HG03045 (cell line): ENCODE data around the gene ABCB9.
"Not testable (repeated sequence)": the region's sequence is repeated elsewhere in the genome, so short reads cannot be mapped to it uniquely, and the experiment has no call there.

Experiments used
- ATAC-seq: cut with Tn5 transposase; IDR thresholded peaks from one replicate; pipeline ENCODE4 v1.9.1; 2021; ENCODE audit warnings: mild to moderate bottlenecking, moderate library complexity; ENCODE audit not compliant: unreplicated experiment

Gene ABCB9

GRCh38 chr12:122944605-122945592, 21.4 kb downstream of the ABCB9 start:
- ATAC-seq = no peak

DNA sequence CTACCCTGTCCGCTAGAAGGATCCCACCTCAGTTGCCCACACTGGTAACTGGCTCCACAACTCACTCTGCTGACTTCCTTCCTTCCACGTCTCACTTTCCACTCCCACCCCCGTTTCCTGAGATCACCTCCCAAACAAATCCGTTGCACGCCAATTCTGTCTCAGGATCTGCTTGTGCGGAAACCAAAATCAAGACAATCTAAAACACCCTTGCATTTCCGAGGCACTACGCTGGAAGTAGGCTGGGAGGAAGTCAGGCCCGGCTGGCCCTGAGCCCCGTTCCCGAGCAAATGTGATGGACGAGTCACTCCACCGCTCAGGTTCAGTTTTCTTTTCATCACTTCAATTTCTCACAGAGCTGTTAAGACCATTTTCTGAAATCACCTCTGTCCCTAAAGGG, 23.1 kb downstream of the ABCB9 start:
- ATAC-seq = no peak

DNA sequence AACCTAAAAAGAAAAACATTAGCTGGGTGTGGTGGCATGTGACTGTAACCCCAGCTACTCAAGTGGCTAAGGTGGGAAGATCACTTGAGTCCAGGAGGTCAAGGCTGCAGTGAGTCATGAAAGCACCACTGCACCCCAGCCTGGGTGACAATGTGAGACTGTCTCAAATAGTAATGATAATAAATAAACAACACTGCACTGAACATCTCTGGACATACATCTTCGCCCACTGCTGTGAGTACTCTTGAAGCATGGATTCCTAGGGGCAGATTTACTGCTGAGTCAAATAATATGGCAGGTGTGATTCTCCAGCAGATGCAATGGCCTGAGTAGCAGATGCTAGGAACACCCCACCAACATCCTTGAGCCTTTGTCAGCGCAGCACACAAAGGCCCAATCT, 23.6 kb downstream of the ABCB9 start:
- no peak for ATAC-seq

GRCh38 chr12:122941351-122941750, 24.9 kb downstream of the ABCB9 start:
- not testable (repeated sequence) for ATAC-seq

GRCh38 chr12:122939125-122939524, 27.1 kb downstream of the ABCB9 start:
- ATAC-seq = no peak

DNA sequence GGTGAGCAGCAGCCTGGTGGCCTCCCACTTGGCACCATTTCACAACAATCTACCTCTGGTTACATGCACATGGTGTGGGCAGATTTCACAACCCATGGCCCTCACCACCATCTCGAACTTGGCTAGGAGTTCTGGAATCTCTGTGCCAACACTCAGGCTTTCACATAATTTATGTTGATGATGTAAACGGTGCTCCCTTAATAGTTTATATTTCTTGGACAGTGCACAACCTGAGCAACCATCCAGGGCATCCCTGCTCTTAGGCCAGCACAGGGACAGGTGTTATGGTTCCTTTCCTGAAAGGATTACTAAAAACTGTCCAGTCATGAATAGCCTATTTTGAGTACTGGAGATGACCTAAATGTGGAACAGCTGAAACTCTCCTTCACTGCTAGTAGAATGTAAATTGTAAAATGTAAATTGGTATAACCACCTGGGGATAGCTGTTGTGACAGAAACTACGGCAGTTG, 28.6 kb downstream of the ABCB9 start:
- ATAC-seq = no peak

DNA sequence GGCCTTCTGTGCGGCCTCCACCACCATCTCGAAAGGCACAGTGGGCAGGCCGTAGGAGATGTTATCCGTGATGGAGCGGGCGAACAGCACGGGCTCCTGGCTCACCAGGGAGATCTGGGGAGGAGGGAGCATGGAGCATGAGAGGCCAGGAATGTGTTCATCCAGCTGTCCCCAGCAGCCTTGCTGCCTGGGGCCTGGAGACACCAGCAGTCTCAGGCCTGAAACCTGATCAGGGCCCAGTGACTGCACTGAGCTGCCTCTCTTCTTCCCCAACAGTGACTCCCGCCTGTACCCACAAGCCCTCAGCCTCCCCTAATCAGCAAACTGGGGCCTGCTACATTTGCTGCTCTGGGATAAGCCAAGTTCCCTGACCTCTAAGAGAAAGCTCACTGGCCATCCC, 30.9 kb downstream of the ABCB9 start:
- ATAC-seq = no peak

GRCh38 chr12:122934722-122935121, 31.5 kb downstream of the ABCB9 start:
- no peak for ATAC-seq

- no peak for ATAC-seq
Measured at GRCh38 chr12:122932207-122932606, 34.1 kb downstream of the ABCB9 start.

GRCh38 chr12:122929812-122930211, 36.5 kb downstream of the ABCB9 start:
- ATAC-seq = no peak

- no peak for ATAC-seq
Measured at GRCh38 chr12:122929148-122929538, 37.1 kb downstream of the ABCB9 start.

GRCh38 chr12:122928404-122929147, 37.7 kb downstream of the ABCB9 start:
- ATAC-seq = no peak

GRCh38 chr12:122927756-122928403, 38.4 kb downstream of the ABCB9 start:
- no peak for ATAC-seq

DNA sequence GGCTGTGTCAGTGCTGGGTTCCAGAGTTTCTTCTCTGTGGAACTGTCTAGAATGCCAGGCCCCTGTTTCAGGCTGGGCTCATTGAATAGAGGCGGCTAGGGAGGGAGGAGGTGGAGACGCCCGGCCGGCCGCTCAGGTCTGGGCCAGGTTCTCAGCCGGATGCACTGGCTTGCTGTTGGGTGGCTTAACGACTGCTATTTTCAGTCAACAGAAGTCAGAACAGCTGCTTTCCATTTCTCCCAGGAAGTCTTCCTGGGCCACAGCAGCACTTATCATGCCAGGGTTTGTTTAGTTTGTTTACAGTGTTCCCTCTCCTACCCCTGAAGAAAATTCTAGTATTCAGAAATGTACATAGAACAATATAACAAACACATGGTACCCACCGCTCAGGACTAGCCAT, 44.3 kb downstream of the ABCB9 start:
- ATAC-seq = no peak

DNA sequence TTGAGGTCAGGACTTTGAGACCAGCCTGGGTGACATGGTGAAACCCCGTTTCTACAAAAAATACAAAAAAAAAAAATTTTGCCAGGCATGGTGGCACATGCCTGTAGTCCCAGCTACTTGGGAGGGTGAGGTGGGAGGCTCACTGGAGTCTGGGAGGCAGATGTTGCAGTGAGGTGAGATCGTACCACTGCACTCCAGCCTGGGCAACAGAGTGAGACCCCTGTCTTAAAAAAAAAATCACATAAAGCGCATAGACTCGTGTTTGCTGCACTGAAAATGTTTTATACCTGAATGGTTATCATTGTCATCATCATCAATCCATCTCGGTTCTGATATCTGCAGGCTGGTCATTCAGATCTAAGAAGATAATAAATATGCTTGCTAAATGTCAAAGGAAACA, 45.6 kb downstream of the ABCB9 start:
- ATAC-seq = no peak

- ATAC-seq = no peak
Measured at GRCh38 chr12:122918827-122919226, 47.4 kb downstream of the ABCB9 start.

- ATAC-seq = no peak
Measured at GRCh38 chr12:122917507-122918121, 48.6 kb downstream of the ABCB9 start.

DNA sequence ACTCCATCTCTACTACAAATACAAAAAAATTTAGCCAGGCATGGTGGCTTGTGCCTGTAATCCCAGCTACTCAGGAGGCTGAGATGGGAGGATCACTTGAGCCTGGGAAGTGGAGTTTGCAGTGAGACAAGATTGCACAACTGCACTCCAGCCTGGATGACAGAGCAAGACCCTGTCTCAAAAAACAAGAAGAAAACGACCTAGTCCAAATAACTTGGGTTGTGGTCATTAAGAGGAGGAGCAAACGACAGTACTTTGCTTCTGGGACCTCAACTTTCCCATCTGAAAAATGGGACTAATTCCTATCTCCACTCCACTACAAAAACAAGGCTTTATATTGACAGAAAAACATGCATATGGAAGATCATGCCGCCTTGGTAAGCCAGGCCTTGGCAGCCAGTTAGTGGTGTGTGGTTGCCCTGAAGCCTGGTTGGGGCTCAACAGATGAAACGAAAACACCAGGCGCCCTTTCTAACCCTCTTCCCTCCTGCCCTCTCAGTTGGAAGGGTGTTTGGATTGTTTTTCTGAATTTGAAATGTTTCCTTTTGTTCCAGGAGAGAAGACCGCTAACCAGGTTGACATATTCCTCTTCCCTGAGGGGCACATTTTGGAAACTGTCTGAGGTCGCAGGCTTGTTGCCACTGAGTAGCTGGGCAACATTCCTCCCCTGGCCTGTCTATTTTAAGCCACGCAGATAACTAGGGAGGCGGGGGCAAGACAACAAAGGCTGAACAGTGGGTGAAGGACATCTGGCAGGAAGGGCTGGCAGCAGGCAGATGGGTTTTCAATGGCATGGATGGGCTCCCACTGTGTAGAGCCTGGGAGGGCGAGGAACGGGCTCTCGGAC, 56.6 kb downstream of the ABCB9 start:
- no peak for ATAC-seq

GRCh38 chr12:122908915-122909314, 57.3 kb downstream of the ABCB9 start:
- no peak for ATAC-seq

GRCh38 chr12:122905258-122905657, 61.0 kb downstream of the ABCB9 start:
- ATAC-seq = not testable (repeated sequence)
